ENCODE data around the gene DIPK1A.

Gene DIPK1A

GRCh38 chr1:92910081-92910480 is 51.2 kb downstream of the DIPK1A start:
- no peak for TF ChIP-seq ZNF274 (IDR thresholded peaks at IDR 0.05; ENCODE audit: low read depth, low read length)
- no peak for TF ChIP-seq YY1 (IDR thresholded peaks at IDR 0.05; ENCODE audit: insufficient read depth, insufficient read length)
- TF ChIP-seq SUZ12 (IDR thresholded peaks at IDR 0.05; ENCODE audit: extremely low read depth, insufficient read depth, insufficient read length) = no peak
- no peaks in the 10 kb centered on the region for H3K36me3 ChIP-seq (ENCODE audit: insufficient read depth, insufficient read length, low read length)
- no peak for DNase-seq (ENCODE audit: low read depth, low spot score)
- no peak overlapping the region for H3K4me3 ChIP-seq (ENCODE audit: insufficient read length, low read depth)
- H3K9ac ChIP-seq (ENCODE audit: insufficient read length, low read depth) = no peak overlapping the region
- no peaks in the 10 kb centered on the region for H3K9me3 ChIP-seq (ENCODE audit: insufficient read depth, low read length)
- no peaks in the 10 kb centered on the region for H3K4me1 ChIP-seq (ENCODE audit: insufficient read depth, insufficient read length)
- H3K27me3 ChIP-seq (ENCODE audit: insufficient read depth, insufficient read length) = no peaks in the 10 kb centered on the region

- H3K4me1 ChIP-seq (ENCODE audit: insufficient read depth, insufficient read length) = no peaks in the 10 kb centered on the region
- H3K4me3 ChIP-seq (ENCODE audit: insufficient read length, low read depth) = no peak overlapping the region
- no peak overlapping the region for H3K9ac ChIP-seq (ENCODE audit: insufficient read length, low read depth)
- TF ChIP-seq ZNF274 (IDR thresholded peaks at IDR 0.05; ENCODE audit: low read depth, low read length) (no peak), SUZ12 (IDR thresholded peaks at IDR 0.05; ENCODE audit: extremely low read depth, insufficient read depth, insufficient read length) (no peak), YY1 (IDR thresholded peaks at IDR 0.05; ENCODE audit: insufficient read depth, insufficient read length) (no peak)
- no peaks in the 10 kb centered on the region for H3K27me3 ChIP-seq (ENCODE audit: insufficient read depth, insufficient read length)
- no peaks in the 10 kb centered on the region for H3K9me3 ChIP-seq (ENCODE audit: insufficient read depth, low read length)
- DNase-seq (ENCODE audit: low read depth, low spot score) = no peak
- H3K36me3 ChIP-seq (ENCODE audit: insufficient read depth, insufficient read length, low read length) = no peaks in the 10 kb centered on the region
Measured at GRCh38 chr1:92909321-92909720, 51.9 kb downstream of the DIPK1A start.

GRCh38 chr1:92907949-92908684 is 53.1 kb downstream of the DIPK1A start:
- Histone ChIP-seq H3K9ac (ENCODE audit: insufficient read length, low read depth) (no peak overlapping the region), H3K4me1 (ENCODE audit: insufficient read depth, insufficient read length) (no peaks in the 10 kb centered on the region), H3K9me3 (ENCODE audit: insufficient read depth, low read length) (no peaks in the 10 kb centered on the region), H3K27me3 (ENCODE audit: insufficient read depth, insufficient read length) (no peaks in the 10 kb centered on the region), H3K36me3 (ENCODE audit: insufficient read depth, insufficient read length, low read length) (no peaks in the 10 kb centered on the region), H3K4me3 (ENCODE audit: insufficient read length, low read depth) (no peak overlapping the region)
- TF ChIP-seq YY1 (IDR thresholded peaks at IDR 0.05; ENCODE audit: insufficient read depth, insufficient read length) = no peak
- TF ChIP-seq ZNF274 (IDR thresholded peaks at IDR 0.05; ENCODE audit: low read depth, low read length) = no peak
- TF ChIP-seq SUZ12 (IDR thresholded peaks at IDR 0.05; ENCODE audit: extremely low read depth, insufficient read depth, insufficient read length) = no peak
- DNase-seq (ENCODE audit: low read depth, low spot score) = no peak

GRCh38 chr1:92903765-92904164 is 57.5 kb downstream of the DIPK1A start:
- TF ChIP-seq SUZ12 (IDR thresholded peaks at IDR 0.05; ENCODE audit: extremely low read depth, insufficient read depth, insufficient read length) = no peak
- TF ChIP-seq YY1 (IDR thresholded peaks at IDR 0.05; ENCODE audit: insufficient read depth, insufficient read length) = no peak
- no peak for TF ChIP-seq ZNF274 (IDR thresholded peaks at IDR 0.05; ENCODE audit: low read depth, low read length)
- Histone ChIP-seq H3K9me3 (ENCODE audit: insufficient read depth, low read length) (peaks cover 10% of the 10 kb centered on the region), H3K36me3 (ENCODE audit: insufficient read depth, insufficient read length, low read length) (no peaks in the 10 kb centered on the region), H3K27me3 (ENCODE audit: insufficient read depth, insufficient read length) (no peaks in the 10 kb centered on the region), H3K9ac (ENCODE audit: insufficient read length, low read depth) (no peak overlapping the region), H3K4me1 (ENCODE audit: insufficient read depth, insufficient read length) (no peaks in the 10 kb centered on the region), H3K4me3 (ENCODE audit: insufficient read length, low read depth) (no peak overlapping the region)
- DNase-seq (ENCODE audit: low read depth, low spot score) = no peak

GRCh38 chr1:92902406-92902744 is 58.9 kb downstream of the DIPK1A start:
- no peak for DNase-seq (ENCODE audit: low read depth, low spot score)
- H3K9ac ChIP-seq (ENCODE audit: insufficient read length, low read depth) = no peak overlapping the region
- TF ChIP-seq ZNF274 (IDR thresholded peaks at IDR 0.05; ENCODE audit: low read depth, low read length) (no peak), SUZ12 (IDR thresholded peaks at IDR 0.05; ENCODE audit: extremely low read depth, insufficient read depth, insufficient read length) (no peak), YY1 (IDR thresholded peaks at IDR 0.05; ENCODE audit: insufficient read depth, insufficient read length) (no peak)
- no peak overlapping the region for H3K4me3 ChIP-seq (ENCODE audit: insufficient read length, low read depth)
- no peaks in the 10 kb centered on the region for H3K27me3 ChIP-seq (ENCODE audit: insufficient read depth, insufficient read length)
- H3K36me3 ChIP-seq (ENCODE audit: insufficient read depth, insufficient read length, low read length) = no peaks in the 10 kb centered on the region
- H3K9me3 ChIP-seq (ENCODE audit: insufficient read depth, low read length) = peaks cover 10% of the 10 kb centered on the region
- no peaks in the 10 kb centered on the region for H3K4me1 ChIP-seq (ENCODE audit: insufficient read depth, insufficient read length)

- DNase-seq (ENCODE audit: low read depth, low spot score) = no peak
- H3K4me1 ChIP-seq (ENCODE audit: insufficient read depth, insufficient read length) = no peaks in the 10 kb centered on the region
- no peak for TF ChIP-seq YY1 (IDR thresholded peaks at IDR 0.05; ENCODE audit: insufficient read depth, insufficient read length)
Measured at GRCh38 chr1:92901699-92902405, 59.4 kb downstream of the DIPK1A start.

GRCh38 chr1:92901126-92901525 is 60.1 kb downstream of the DIPK1A start:
- peaks cover 10% of the 10 kb centered on the region for H3K9me3 ChIP-seq (ENCODE audit: insufficient read depth, low read length)
- H3K9ac ChIP-seq (ENCODE audit: insufficient read length, low read depth) = no peak overlapping the region
- no peaks in the 10 kb centered on the region for H3K4me1 ChIP-seq (ENCODE audit: insufficient read depth, insufficient read length)
- H3K27me3 ChIP-seq (ENCODE audit: insufficient read depth, insufficient read length) = no peaks in the 10 kb centered on the region
- no peak for TF ChIP-seq ZNF274 (IDR thresholded peaks at IDR 0.05; ENCODE audit: low read depth, low read length)
- TF ChIP-seq SUZ12 (IDR thresholded peaks at IDR 0.05; ENCODE audit: extremely low read depth, insufficient read depth, insufficient read length) = no peak
- TF ChIP-seq YY1 (IDR thresholded peaks at IDR 0.05; ENCODE audit: insufficient read depth, insufficient read length) = no peak
- H3K36me3 ChIP-seq (ENCODE audit: insufficient read depth, insufficient read length, low read length) = no peaks in the 10 kb centered on the region
- no peak for DNase-seq (ENCODE audit: low read depth, low spot score)
- H3K4me3 ChIP-seq (ENCODE audit: insufficient read length, low read depth) = no peak overlapping the region

More at GRCh38 chr1:92901699-92902405, 59.4 kb downstream of the DIPK1A start:
- Histone ChIP-seq H3K27me3 (ENCODE audit: insufficient read depth, insufficient read length) (no peaks in the 10 kb centered on the region), H3K9me3 (ENCODE audit: insufficient read depth, low read length) (peaks cover 10% of the 10 kb centered on the region), H3K4me3 (ENCODE audit: insufficient read length, low read depth) (no peak overlapping the region), H3K36me3 (ENCODE audit: insufficient read depth, insufficient read length, low read length) (no peaks in the 10 kb centered on the region), H3K9ac (ENCODE audit: insufficient read length, low read depth) (no peak overlapping the region)
